Measurements from ENCODE around the gene PDGFRB.

Gene PDGFRB

GRCh38 chr5:150143350-150144245, 12.0 kb downstream of the PDGFRB start:
- DNase-seq, result no peak

GRCh38 chr5:150142959-150143349, 12.7 kb downstream of the PDGFRB start:
- no peak for DNase-seq

GRCh38 chr5:150142185-150142958, 13.3 kb downstream of the PDGFRB start:
- DNase-seq, result no peak

- DNase-seq, result no peak
These were observed 14.0 kb downstream of the PDGFRB start for GRCh38 chr5:150141544-150142184.

- DNase-seq, result no peak
These were observed 14.8 kb downstream of the PDGFRB start for GRCh38 chr5:150140830-150141229.

GRCh38 chr5:150139334-150139733, 16.3 kb downstream of the PDGFRB start:
- no peak for DNase-seq

GRCh38 chr5:150138551-150139265, 16.9 kb downstream of the PDGFRB start:
- no peak for DNase-seq

- no peak for DNase-seq
These were observed 17.6 kb downstream of the PDGFRB start for GRCh38 chr5:150137997-150138396.

- no peak for DNase-seq
These were observed 18.3 kb downstream of the PDGFRB start for GRCh38 chr5:150137168-150137957.

GRCh38 chr5:150136305-150137167, 19.1 kb downstream of the PDGFRB start:
- no peak for DNase-seq

- DNase-seq, result no peak
These were observed 19.9 kb downstream of the PDGFRB start for GRCh38 chr5:150135557-150136304.

- DNase-seq, result no peak
These were observed 21.5 kb downstream of the PDGFRB start for GRCh38 chr5:150134198-150134588.

- DNase-seq, result no peak
These were observed 22.0 kb downstream of the PDGFRB start for GRCh38 chr5:150133581-150134197.

- DNase-seq, result no peak
These were observed 22.9 kb downstream of the PDGFRB start for GRCh38 chr5:150132740-150133139.

- no peak for DNase-seq
These were observed 23.5 kb downstream of the PDGFRB start for GRCh38 chr5:150131978-150132694.

GRCh38 chr5:150131461-150131860, 24.2 kb downstream of the PDGFRB start:
- no peak for DNase-seq

- DNase-seq, result no peak
These were observed 25.1 kb downstream of the PDGFRB start for GRCh38 chr5:150130493-150130922.

GRCh38 chr5:150129813-150130492, 25.7 kb downstream of the PDGFRB start:
- no peak for DNase-seq

- no peak for DNase-seq
These were observed 26.2 kb downstream of the PDGFRB start for GRCh38 chr5:150129454-150129812.

Data from NCI-H748 treated with DMSO at 0.1 percent for 48 hours (cell line).